OCI-LY1 (cell line): Measurements from ENCODE around the gene WIPF2.

Source experiments
- H2AFZ ChIP-seq: fragments of 200-600 bp; sonication (generic), shearing (Covaris generic); 2 replicates; pipeline ENCODE4 v1.6.0; 2014; ENCODE audit warnings: antibody characterized with exemption, mild to moderate bottlenecking, low read length
- H3F3A ChIP-seq: fragments of 200-600 bp; sonication (generic), shearing (Covaris generic); 2 replicates; pipeline ENCODE4 v1.6.0; 2014; ENCODE audit warnings: mild to moderate bottlenecking, antibody characterized with exemption, low read length, moderate library complexity; ENCODE audit not compliant: insufficient read depth
- H3K27ac ChIP-seq: fragments of 200-600 bp; sonication (generic); 2 replicates; pipeline ENCODE4 v1.5.1; 2014; ENCODE audit warnings: low read length, mixed run types, mild to moderate bottlenecking, low read depth; ENCODE audit not compliant: poor library complexity, severe bottlenecking
- H3K27me3 ChIP-seq: fragments of 200-600 bp; sonication (generic); 2 replicates; pipeline ENCODE4 v1.6.0; 2014; ENCODE audit warnings: antibody characterized with exemption, mild to moderate bottlenecking, low read length, moderate library complexity; ENCODE audit not compliant: insufficient read depth
- H3K36me3 ChIP-seq: fragments of 200-600 bp; sonication (generic); 2 replicates; pipeline ENCODE4 v1.6.1; 2014; ENCODE audit warnings: mild to moderate bottlenecking, antibody characterized with exemption, low read length, moderate library complexity, mixed read lengths; ENCODE audit not compliant: insufficient read depth
- H3K4me1 ChIP-seq: fragments of 200-600 bp; sonication (generic); 2 replicates; pipeline ENCODE4 v1.5.1; 2014; ENCODE audit warnings: mild to moderate bottlenecking, low read length, moderate library complexity; ENCODE audit not compliant: insufficient read depth, severe bottlenecking
- H3K4me2 ChIP-seq: fragments of 200-600 bp; sonication (generic), shearing (Covaris generic); 2 replicates; pipeline ENCODE4 v1.6.1; 2014; ENCODE audit warnings: low read length
- H3K4me3 ChIP-seq: fragments of 200-600 bp; sonication (generic); 2 replicates; pipeline ENCODE4 v1.5.1; 2014; ENCODE audit warnings: low read length, low read depth, mild to moderate bottlenecking, mixed read lengths; ENCODE audit not compliant: poor library complexity, severe bottlenecking
- H3K79me2 ChIP-seq: fragments of 200-600 bp; shearing (Covaris generic); 2 replicates; pipeline ENCODE4 v1.6.1; 2016; ENCODE audit warnings: mixed run types, low read length, mixed read lengths; ENCODE audit not compliant: insufficient read depth
- H3K9ac ChIP-seq: fragments of 200-600 bp; sonication (generic), shearing (Covaris generic); 2 replicates; pipeline ENCODE4 v1.6.1; 2014; ENCODE audit warnings: mild to moderate bottlenecking, low read length, mixed read lengths
- H3K9me2 ChIP-seq: fragments of 200-600 bp; sonication (generic), shearing (Covaris generic); 2 replicates; pipeline ENCODE4 v1.6.1; 2014; ENCODE audit warnings: low read depth, mild to moderate bottlenecking, low read length, mixed read lengths
- H3K9me3 ChIP-seq: fragments of 200-600 bp; shearing (Covaris generic); 2 replicates; pipeline ENCODE4 v1.6.1; 2014; ENCODE audit warnings: low read length, mixed read lengths
- H4K20me1 ChIP-seq: fragments of 200-600 bp; sonication (generic), shearing (Covaris generic); 2 replicates; pipeline ENCODE4 v1.6.0; 2016; ENCODE audit warnings: mild to moderate bottlenecking, low read length; ENCODE audit not compliant: insufficient read depth
- CTCF ChIP-seq: fragments of 200-600 bp; sonication (generic), shearing (Covaris generic); IDR thresholded peaks from 2 replicates; pipeline ENCODE4 v1.5.1; 2017; ENCODE audit warnings: mild to moderate bottlenecking, antibody characterized with exemption, low read length, moderate library complexity, mixed read lengths
- EZH2 ChIP-seq: fragments of 200-600 bp; sonication (generic), shearing (Covaris generic); IDR thresholded peaks from 2 replicates; pipeline ENCODE4 v1.8.0; 2017; ENCODE audit warnings: borderline replicate concordance, mixed run types, mild to moderate bottlenecking, antibody characterized with exemption, low read length, moderate library complexity, mixed read lengths

The WIPF2 gene

DNA sequence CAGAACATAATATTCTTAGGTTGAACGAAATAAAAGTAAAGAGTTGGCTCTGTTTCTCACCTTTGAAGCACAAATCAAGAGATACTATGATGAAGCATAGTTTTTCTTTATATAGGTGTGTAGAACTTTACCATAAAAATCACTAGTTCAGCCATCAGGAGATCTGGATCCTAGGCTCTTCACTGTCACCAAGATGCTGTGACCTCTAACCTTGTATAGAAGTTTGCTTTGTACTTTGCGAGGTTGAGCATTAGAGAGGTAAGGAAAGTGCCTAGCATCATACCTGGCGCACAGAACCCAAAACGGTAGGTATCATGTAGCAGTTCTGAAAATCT, 68.0 kb downstream of the WIPF2 start:
- TF ChIP-seq EZH2 (no peak), CTCF (no peak)
- peaks cover 27% of the 10 kb centered on the region for H3K4me1 ChIP-seq
- H3K27ac ChIP-seq, result peak overlapping the region; percentile 9
- H4K20me1 ChIP-seq, result no peaks in the 10 kb centered on the region
- H3K4me2 ChIP-seq, result peak overlapping the region; percentile 61
- no peak overlapping the region for H2AFZ ChIP-seq
- H3K79me2 ChIP-seq, result peaks cover 16% of the 10 kb centered on the region; the same call in 1 of the 2 replicates
- no peaks in the 10 kb centered on the region for H3F3A ChIP-seq
- H3K9ac ChIP-seq, result peak overlapping the region; percentile 37; the same call in 1 of the 2 replicates
- no peaks in the 10 kb centered on the region for H3K27me3 ChIP-seq
- peaks cover 32% of the 10 kb centered on the region for H3K36me3 ChIP-seq
- H3K4me3 ChIP-seq, result peak overlapping the region; percentile 44
- H3K9me2 ChIP-seq, result no peaks in the 10 kb centered on the region
- no peaks in the 10 kb centered on the region for H3K9me3 ChIP-seq

DNA sequence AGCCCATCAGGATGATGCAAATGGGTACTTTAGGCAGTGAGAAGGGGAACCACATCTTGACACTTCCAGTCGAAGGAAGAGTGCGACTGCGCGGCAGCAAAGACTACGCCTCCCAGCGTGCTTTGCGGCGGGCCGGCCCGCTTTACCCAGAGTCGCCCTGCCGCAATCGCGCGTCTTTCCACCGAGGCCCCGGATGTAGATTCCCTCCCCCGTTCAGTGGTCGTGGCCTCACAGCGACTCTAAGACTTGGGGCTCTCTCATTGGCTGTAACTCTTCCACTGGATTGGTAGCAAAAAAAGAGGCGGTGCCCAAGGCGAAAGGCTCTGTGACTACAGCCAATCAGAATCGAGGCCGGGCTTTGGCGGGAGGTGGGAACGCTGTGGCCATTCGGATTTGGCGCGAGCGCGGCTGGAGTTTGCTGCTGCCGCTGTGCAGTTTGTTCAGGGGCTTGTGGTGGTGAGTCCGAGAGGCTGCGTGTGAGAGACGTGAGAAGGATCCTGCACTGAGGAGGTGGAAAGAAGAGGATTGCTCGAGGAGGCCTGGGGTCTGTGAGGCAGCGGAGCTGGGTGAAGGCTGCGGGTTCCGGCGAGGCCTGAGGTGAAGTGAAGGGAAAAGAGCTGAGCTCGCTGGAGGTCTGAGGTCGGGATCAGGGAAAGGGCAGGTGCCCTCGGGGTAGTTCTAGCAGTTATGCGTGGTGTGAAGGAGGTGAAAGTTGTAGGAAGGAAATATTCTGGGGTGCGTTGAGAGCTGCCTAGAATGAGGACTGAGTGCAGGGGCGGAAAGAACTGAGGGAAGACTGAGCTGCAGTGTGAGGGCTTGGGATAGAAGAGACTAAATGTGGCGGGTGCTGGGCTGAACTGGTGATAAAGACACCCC, 68.6 kb downstream of the WIPF2 start, which contains the start of gene CDC6:
TSS of gene CDC6 (plus strand) at position 386 of the 876 bp plus-strand sequence. CDS start 1,542 bp downstream, outside the sequence.
- Histone ChIP-seq H2AFZ (no peak within 1 kb of the TSS), H3K9me2 (no peaks in the 10 kb centered on the region), H3K4me2 (peak within 1 kb of the TSS; percentile 77), H3K27ac (peak within 1 kb of the TSS; percentile 81), H3K27me3 (no peaks in the 10 kb centered on the region), H4K20me1 (no peaks in the 10 kb centered on the region), H3K9ac (peak within 1 kb of the TSS; percentile 97), H3K36me3 (peaks cover 36% of the 10 kb centered on the region), H3F3A (no peaks in the 10 kb centered on the region), H3K4me3 (peak within 1 kb of the TSS; percentile 96), H3K9me3 (no peaks in the 10 kb centered on the region), H3K79me2 (peaks cover 16% of the 10 kb centered on the region; the same call in 1 of the 2 replicates), H3K4me1 (peaks cover 27% of the 10 kb centered on the region)
- no peak for TF ChIP-seq CTCF
- TF ChIP-seq EZH2, result no peak

DNA sequence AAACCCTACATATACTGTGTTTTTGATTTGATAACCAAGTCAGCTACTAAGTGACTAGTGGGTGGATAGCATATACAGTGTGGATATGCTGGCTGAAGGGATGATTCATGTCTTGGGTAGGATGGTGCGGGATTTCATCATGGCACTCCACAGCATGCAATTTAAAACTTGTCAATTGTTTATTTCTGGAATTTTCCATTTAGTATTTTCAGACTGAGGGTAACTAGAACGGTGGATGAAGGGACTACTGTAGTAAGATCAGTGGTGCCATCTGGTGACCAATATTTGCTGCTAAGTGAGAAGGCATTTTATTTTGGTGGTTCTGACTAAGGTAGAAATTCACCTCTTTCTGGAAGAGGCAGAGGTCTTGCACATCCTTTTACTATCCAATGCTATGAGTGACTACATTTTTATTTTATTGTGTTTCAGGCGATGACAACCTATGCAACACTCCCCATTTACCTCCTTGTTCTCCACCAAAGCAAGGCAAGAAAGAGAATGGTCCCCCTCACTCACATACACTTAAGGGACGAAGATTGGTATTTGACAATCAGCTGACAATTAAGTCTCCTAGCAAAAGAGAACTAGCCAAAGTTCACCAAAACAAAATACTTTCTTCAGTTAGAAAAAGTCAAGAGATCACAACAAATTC, 71.7 kb downstream of the WIPF2 start:
- TF ChIP-seq CTCF (peak; percentile 73), EZH2 (no peak)
- H3K9me2 ChIP-seq, result no peaks in the 10 kb centered on the region
- no peaks in the 10 kb centered on the region for H3K9me3 ChIP-seq
- no peak overlapping the region for H2AFZ ChIP-seq
- H3K4me2 ChIP-seq, result peak overlapping the region; percentile 39
- no peaks in the 10 kb centered on the region for H3F3A ChIP-seq
- no peaks in the 10 kb centered on the region for H3K27me3 ChIP-seq
- no peaks in the 10 kb centered on the region for H4K20me1 ChIP-seq
- H3K4me3 ChIP-seq, result no peak overlapping the region
- H3K36me3 ChIP-seq, result peaks cover 66% of the 10 kb centered on the region
- H3K4me1 ChIP-seq, result peaks cover 27% of the 10 kb centered on the region
- H3K79me2 ChIP-seq, result peaks cover 16% of the 10 kb centered on the region; the same call in 1 of the 2 replicates
- peak overlapping the region; percentile 31; the same call in 1 of the 2 replicates for H3K9ac ChIP-seq
- H3K27ac ChIP-seq, result peak overlapping the region; percentile 41
